ENCODE data around the gene FFAR1.

GRCh38 chr19:35314858-35315470, 32.7 kb upstream of the FFAR1 start:
- TF ChIP-seq CTCF (conservative IDR thresholded peaks at IDR 0.05): no peak
- no peak for TF ChIP-seq ZFX (IDR thresholded peaks at IDR 0.05)

Data from C4-2B (cell line).